Activated CD8-positive, alpha-beta T cell treated with anti-CD3 and anti-CD28 coated beads, Interleukin-2, amount 10 ng/mL, durations not matched to agents 7 days and 5 days (primary cell): ENCODE results near the gene CAPN10. TPM values are rescaled to one million over a fixed set of nuclear protein-coding genes. Genes with fewer than 3 reads are reported as not detected.
"Not testable (repeated sequence)": the region's sequence is repeated elsewhere in the genome, so short reads cannot be mapped to it uniquely, and the experiment has no call there.

Source experiments
- ATAC-seq: fragments of 150-1000 bp; cut with Tn5 transposase; one replicate; pipeline ENCODE4 v1.10.0; 2021; ENCODE audit warnings: moderate library complexity
- CTCF ChIA-PET: fragments of 350-600 bp; sonication (Branson Sonifier 250); formaldehyde crosslinking; loops from one replicate; lab custom pipeline; 2021; ENCODE audit warnings: antibody characterized with exemption; lab: Charles Lee
- POLR2A ChIA-PET: fragments of 350-600 bp; sonication (Branson Sonifier 250); formaldehyde crosslinking; loops from one replicate; lab custom pipeline; 2021; ENCODE audit warnings: antibody characterized with exemption; lab: Charles Lee
- DNase-seq: peaks from one replicate; pipeline ENCODE4 v3.0.0-alpha.2; 2020
- H3K27ac Mint-ChIP-seq: one replicate; pipeline ENCODE4 v1.8.0; 2021; ENCODE audit warnings: mild to moderate bottlenecking, mixed read lengths
- H3K27me3 Mint-ChIP-seq: one replicate; pipeline ENCODE4 v1.8.0; 2021; ENCODE audit warnings: low read depth, mixed read lengths
- H3K36me3 Mint-ChIP-seq: one replicate; pipeline ENCODE4 v1.8.0; 2021; ENCODE audit warnings: low read depth, mixed read lengths
- H3K4me1 Mint-ChIP-seq: one replicate; pipeline ENCODE4 v1.8.0; 2021; ENCODE audit warnings: low read depth, mixed read lengths
- H3K4me3 Mint-ChIP-seq: one replicate; pipeline ENCODE4 v1.8.0; 2021; ENCODE audit warnings: mild to moderate bottlenecking, mixed read lengths
- H3K9me3 Mint-ChIP-seq: one replicate; pipeline ENCODE4 v1.8.0; 2022; ENCODE audit warnings: mixed read lengths; ENCODE audit not compliant: insufficient read depth
- total RNA-seq, 2 experiments: library from RNA; stranded (reverse); gene quantifications; one replicate each; pipeline ENCODE4 v1.2.3, GENCODE V29; 2021

Gene CAPN10
- total RNA-seq, 2 experiments from 2014 or later = 53.0 to 61.2 TPM

- peaks cover 57% of the 10 kb centered on the region for H3K36me3 Mint-ChIP-seq
- peaks cover 38% of the 10 kb centered on the region for H3K4me1 Mint-ChIP-seq
- H3K4me3 Mint-ChIP-seq = peak overlapping the region; percentile 28
- DNase-seq = peak; percentile 80
- ATAC-seq = no peak
- CTCF ChIA-PET = interaction anchor here (1.0 to 4.1 kb wide), 6 partner anchors 10 to 296 kb away, joined by 3 to 23 read pairs (median 10); partner anchors contain the start of gene CAPN10
- no peaks in the 10 kb centered on the region for H3K9me3 Mint-ChIP-seq
- POLR2A ChIA-PET = interaction anchor here (0.7 to 1.0 kb wide), 2 partner anchors 9 to 25 kb away, joined by 4 read pairs; no protein-coding TSS in a partner anchor
- no peaks in the 10 kb centered on the region for H3K27me3 Mint-ChIP-seq
- H3K27ac Mint-ChIP-seq = peak overlapping the region; percentile 52
Measured at GRCh38 chr2:240556553-240557100, 29.9 kb upstream of the CAPN10 start.

GRCh38 chr2:240557101-240557751 is 29.3 kb upstream of the CAPN10 start:
- Mint-ChIP-seq H3K9me3 (no peaks in the 10 kb centered on the region), H3K4me1 (peaks cover 43% of the 10 kb centered on the region)
- POLR2A ChIA-PET = interaction anchor here (1.0 kb wide), 1 partner anchor 25 kb away, joined by 4 read pairs; no protein-coding TSS in a partner anchor

GRCh38 chr2:240557808-240558207 is 28.7 kb upstream of the CAPN10 start, which contains the start of gene ANKMY1:
ANKMY1 (minus strand) TSS chr2:240557988; CDS start chr2:240557335, 653 bp downstream.
- no peak for ATAC-seq
- POLR2A ChIA-PET = interaction anchor here (1.0 kb wide), 1 partner anchor 24 kb away, joined by 4 read pairs; no protein-coding TSS in a partner anchor
- peak within 1 kb of the TSS; percentile 80 for H3K4me3 Mint-ChIP-seq

More at GRCh38 chr2:240557101-240557751, 29.3 kb upstream of the CAPN10 start:
- H3K27me3 Mint-ChIP-seq = no peaks in the 10 kb centered on the region
- DNase-seq (peak; percentile 19), ATAC-seq (no peak)
- peaks cover 55% of the 10 kb centered on the region for H3K36me3 Mint-ChIP-seq
- peak overlapping the region; percentile 28 for H3K4me3 Mint-ChIP-seq
- H3K27ac Mint-ChIP-seq = no peak overlapping the region
- CTCF ChIA-PET = interaction anchor here (1.0 to 4.1 kb wide), 5 partner anchors 9 to 43 kb away, joined by 3 to 23 read pairs (median 15); partner anchors contain the start of gene CAPN10

GRCh38 chr2:240558236-240558761 is 28.2 kb upstream of the CAPN10 start:
- Mint-ChIP-seq H3K27me3 (no peaks in the 10 kb centered on the region), H3K4me3 (peak overlapping the region; percentile 80), H3K36me3 (peaks cover 57% of the 10 kb centered on the region), H3K9me3 (no peaks in the 10 kb centered on the region), H3K27ac (peak overlapping the region; percentile 20), H3K4me1 (peaks cover 53% of the 10 kb centered on the region)
- ChIA-PET POLR2A (no interaction called here), CTCF (interaction anchor here (2.4 to 4.1 kb wide), 3 partner anchors 8 to 44 kb away, joined by 15 to 23 read pairs (median 18); partner anchors contain the start of gene CAPN10)
- ATAC-seq (no peak), DNase-seq (peak; percentile 21)

More at GRCh38 chr2:240557808-240558207, 28.7 kb upstream of the CAPN10 start, which contains the start of gene ANKMY1:
- DNase-seq = peak; percentile 75
- Mint-ChIP-seq H3K36me3 (peaks cover 57% of the 10 kb centered on the region), H3K27me3 (no peaks in the 10 kb centered on the region), H3K9me3 (no peaks in the 10 kb centered on the region), H3K27ac (peak within 1 kb of the TSS; percentile 20), H3K4me1 (peaks cover 48% of the 10 kb centered on the region)
- CTCF ChIA-PET = interaction anchor here (1.3 to 4.1 kb wide), 4 partner anchors 8 to 44 kb away, joined by 3 to 23 read pairs (median 16); partner anchors contain the start of gene CAPN10

- Mint-ChIP-seq H3K27ac (peak overlapping the region; percentile 46), H3K4me3 (peak overlapping the region; percentile 80), H3K9me3 (no peaks in the 10 kb centered on the region), H3K4me1 (peaks cover 63% of the 10 kb centered on the region), H3K36me3 (peaks cover 60% of the 10 kb centered on the region), H3K27me3 (no peaks in the 10 kb centered on the region)
- POLR2A ChIA-PET = interaction anchor here (3.9 kb wide), 1 partner anchor 26 kb away, joined by 37 read pairs; the partner anchor contains the start of gene CAPN10
- ATAC-seq (no peak), DNase-seq (peak; percentile 21)
- CTCF ChIA-PET = interaction anchor here (1.0 to 3.6 kb wide), 2 partner anchors 45 to 281 kb away, joined by 3 to 23 read pairs; no protein-coding TSS in a partner anchor
Measured at GRCh38 chr2:240559286-240559685, 27.2 kb upstream of the CAPN10 start.

- peak within 1 kb of the TSS; percentile 85 for H3K4me3 Mint-ChIP-seq
- peak within 1 kb of the TSS; percentile 81 for H3K27ac Mint-ChIP-seq
- peaks cover 64% of the 10 kb centered on the region for H3K36me3 Mint-ChIP-seq
- ATAC-seq (peak; percentile 65), DNase-seq (peak; percentile 90)
- ChIA-PET CTCF (interaction anchor here (1.0 to 7.8 kb wide), 5 partner anchors 9 to 281 kb away, joined by 3 to 119 read pairs (median 4); partner anchors contain the start of genes CAPN10 and RNPEPL1), POLR2A (interaction anchor here (0.9 to 3.9 kb wide), 4 partner anchors 20 to 755 kb away, joined by 4 to 37 read pairs (median 8); partner anchors contain the start of gene CAPN10)
- peaks cover 71% of the 10 kb centered on the region for H3K4me1 Mint-ChIP-seq
- no peaks in the 10 kb centered on the region for H3K9me3 Mint-ChIP-seq
- no peaks in the 10 kb centered on the region for H3K27me3 Mint-ChIP-seq
Measured at GRCh38 chr2:240560084-240560479, 26.5 kb upstream of the CAPN10 start, which contains the start of gene DUSP28. DUSP28 (plus strand) TSS chr2:240560357; CDS start chr2:240560685, 328 bp downstream.

DNA sequence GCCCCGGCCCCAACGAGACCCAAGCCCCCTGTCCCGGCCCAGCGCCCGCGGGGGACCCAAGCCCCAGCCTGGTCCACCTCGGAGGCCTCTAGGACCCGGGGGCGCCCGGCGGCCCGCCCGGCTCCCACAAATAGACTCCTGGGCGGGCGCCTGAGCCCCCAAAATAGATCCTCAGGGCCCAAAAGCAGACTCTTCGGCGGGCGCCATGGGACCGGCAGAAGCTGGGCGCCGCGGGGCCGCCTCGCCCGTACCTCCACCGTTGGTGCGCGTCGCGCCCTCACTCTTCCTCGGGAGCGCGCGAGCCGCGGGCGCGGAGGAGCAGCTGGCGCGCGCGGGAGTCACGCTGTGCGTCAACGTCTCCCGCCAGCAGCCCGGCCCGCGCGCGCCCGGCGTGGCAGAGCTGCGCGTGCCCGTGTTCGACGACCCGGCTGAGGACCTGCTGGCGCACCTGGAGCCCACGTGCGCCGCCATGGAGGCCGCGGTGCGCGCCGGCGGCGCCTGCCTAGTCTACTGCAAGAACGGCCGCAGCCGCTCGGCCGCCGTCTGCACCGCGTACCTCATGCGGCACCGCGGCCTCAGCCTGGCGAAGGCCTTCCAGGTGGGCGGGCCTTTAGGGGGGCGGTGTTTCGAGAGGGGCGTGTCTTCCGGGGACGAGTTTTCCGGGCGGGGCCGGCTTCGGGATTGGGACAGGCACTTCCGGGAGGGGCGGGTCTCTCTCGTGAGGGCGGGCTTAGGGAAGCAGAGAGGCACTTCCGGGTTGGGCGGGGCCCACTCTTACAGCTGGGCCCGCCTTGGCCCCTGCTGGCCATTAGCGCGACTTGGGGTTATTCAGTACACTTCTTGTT is 25.8 kb upstream of the CAPN10 start:
- H3K27ac Mint-ChIP-seq = peak overlapping the region; percentile 81
- H3K4me3 Mint-ChIP-seq = peak overlapping the region; percentile 85
- no peaks in the 10 kb centered on the region for H3K9me3 Mint-ChIP-seq
- peak; percentile 61 for ATAC-seq
- peaks cover 63% of the 10 kb centered on the region for H3K36me3 Mint-ChIP-seq
- ChIA-PET CTCF (interaction anchor here (0.7 to 7.8 kb wide), 7 partner anchors 8 to 535 kb away, joined by 3 to 119 read pairs (median 4); partner anchors contain the start of genes CAPN10, NDUFA10 and RNPEPL1), POLR2A (interaction anchor here (0.7 to 3.9 kb wide), 9 partner anchors 9 to 754 kb away, joined by 3 to 37 read pairs (median 4); partner anchors contain the start of genes CAPN10 and NDUFA10)
- no peaks in the 10 kb centered on the region for H3K27me3 Mint-ChIP-seq
- peak; percentile 100 for DNase-seq
- peaks cover 77% of the 10 kb centered on the region for H3K4me1 Mint-ChIP-seq

DNA sequence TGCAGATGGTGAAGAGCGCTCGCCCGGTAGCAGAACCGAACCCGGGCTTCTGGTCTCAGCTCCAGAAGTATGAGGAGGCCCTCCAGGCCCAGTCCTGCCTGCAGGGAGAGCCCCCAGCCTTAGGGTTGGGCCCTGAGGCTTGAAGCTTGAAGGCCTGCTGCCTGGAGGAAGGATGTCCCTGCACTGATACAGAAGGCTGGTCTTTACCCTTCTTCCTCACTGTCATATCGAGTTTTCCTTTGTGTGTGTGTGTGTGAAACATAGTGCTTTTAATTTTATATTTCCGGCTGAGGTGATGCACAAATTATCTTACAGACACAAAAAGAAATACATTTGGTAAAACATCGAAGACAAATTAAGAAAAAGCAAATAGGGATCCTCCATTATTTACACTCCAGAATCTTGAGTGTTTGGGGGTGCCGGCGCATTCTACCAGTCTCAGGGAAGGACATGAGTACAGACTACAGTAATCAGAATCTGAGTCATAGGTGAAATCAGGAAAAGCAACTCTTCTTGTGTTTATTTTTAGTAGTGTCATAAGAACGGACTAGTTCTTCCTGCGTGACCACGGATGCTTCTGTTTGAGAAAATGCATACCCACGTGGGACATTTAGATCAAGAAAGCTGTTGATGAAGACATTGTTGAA is 25.1 kb upstream of the CAPN10 start:
- Mint-ChIP-seq H3K4me1 (peaks cover 79% of the 10 kb centered on the region), H3K4me3 (peak overlapping the region; percentile 85), H3K36me3 (peaks cover 61% of the 10 kb centered on the region), H3K27me3 (no peaks in the 10 kb centered on the region), H3K27ac (peak overlapping the region; percentile 81), H3K9me3 (no peaks in the 10 kb centered on the region)
- DNase-seq (peak; percentile 41), ATAC-seq (no peak)
- ChIA-PET CTCF (interaction anchor here (0.7 to 7.8 kb wide), 8 partner anchors 7 to 61 kb away, joined by 3 to 119 read pairs (median 4); partner anchors contain the start of genes CAPN10 and RNPEPL1), POLR2A (interaction anchor here (0.7 to 3.9 kb wide), 7 partner anchors 8 to 536 kb away, joined by 3 to 37 read pairs (median 4); partner anchors contain the start of genes CAPN10 and NDUFA10)

DNA sequence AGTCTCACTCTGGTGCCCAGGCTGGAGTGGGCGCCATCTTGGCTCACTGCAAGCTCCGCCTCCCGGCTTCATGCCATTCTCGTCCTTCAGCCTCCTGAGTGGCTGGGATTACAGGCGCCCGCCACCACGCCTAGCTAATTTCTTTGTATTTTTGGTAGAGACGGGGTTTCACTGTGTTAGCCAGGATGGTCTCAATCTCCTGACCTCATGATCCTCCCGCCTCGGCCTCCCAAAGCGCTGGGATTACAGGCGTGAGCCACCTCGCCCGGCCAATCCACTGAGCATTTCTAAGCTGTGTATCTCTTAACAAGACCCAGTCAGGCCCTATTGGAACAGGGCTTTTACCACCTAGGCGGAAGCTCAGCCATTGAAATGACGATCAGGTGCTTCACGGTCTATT is 23.3 kb upstream of the CAPN10 start:
- peak; percentile 10 for DNase-seq
- Mint-ChIP-seq H3K36me3 (peaks cover 53% of the 10 kb centered on the region), H3K4me3 (peak overlapping the region; percentile 86), H3K4me1 (peaks cover 77% of the 10 kb centered on the region)
- not testable (repeated sequence) for H3K27me3 Mint-ChIP-seq, H3K27ac Mint-ChIP-seq, H3K9me3 Mint-ChIP-seq, ATAC-seq
- POLR2A ChIA-PET = interaction anchor here (1.6 kb wide), 1 partner anchor 17 kb away, joined by 4 read pairs; no protein-coding TSS in a partner anchor
- CTCF ChIA-PET = interaction anchor here (3.9 to 7.8 kb wide), 4 partner anchors 17 to 59 kb away, joined by 25 to 119 read pairs (median 42); partner anchors contain the start of gene CAPN10
